Testis (tissue), 2 donors: ENCODE results near the gene SAMD9.

ENCODE experiments used
- POLR2A ChIP-seq: fragments of 450-650 bp; IDR thresholded peaks from one replicate; pipeline ENCODE4 v1.6.1; 2017; ENCODE audit warnings: antibody characterized with exemption, mild to moderate bottlenecking, moderate library complexity
- TF ChIP-seq, protein P1 (sequence below), 3 experiments: fragments of 450-650 bp in 2 of 3; fragments of 200-600 bp in 1 of 3; sonication (generic) in 1 of 3; IDR thresholded peaks; one replicate each; pipeline ENCODE4 v1.5.1; 2016 to 2019; ENCODE audit warnings: antibody characterized with exemption in 3 of 3, mild to moderate bottlenecking in 2 of 3, moderate library complexity in 1 of 3

- TF ChIP-seq POLR2A = no peak
- TF ChIP-seq, protein P1, sequence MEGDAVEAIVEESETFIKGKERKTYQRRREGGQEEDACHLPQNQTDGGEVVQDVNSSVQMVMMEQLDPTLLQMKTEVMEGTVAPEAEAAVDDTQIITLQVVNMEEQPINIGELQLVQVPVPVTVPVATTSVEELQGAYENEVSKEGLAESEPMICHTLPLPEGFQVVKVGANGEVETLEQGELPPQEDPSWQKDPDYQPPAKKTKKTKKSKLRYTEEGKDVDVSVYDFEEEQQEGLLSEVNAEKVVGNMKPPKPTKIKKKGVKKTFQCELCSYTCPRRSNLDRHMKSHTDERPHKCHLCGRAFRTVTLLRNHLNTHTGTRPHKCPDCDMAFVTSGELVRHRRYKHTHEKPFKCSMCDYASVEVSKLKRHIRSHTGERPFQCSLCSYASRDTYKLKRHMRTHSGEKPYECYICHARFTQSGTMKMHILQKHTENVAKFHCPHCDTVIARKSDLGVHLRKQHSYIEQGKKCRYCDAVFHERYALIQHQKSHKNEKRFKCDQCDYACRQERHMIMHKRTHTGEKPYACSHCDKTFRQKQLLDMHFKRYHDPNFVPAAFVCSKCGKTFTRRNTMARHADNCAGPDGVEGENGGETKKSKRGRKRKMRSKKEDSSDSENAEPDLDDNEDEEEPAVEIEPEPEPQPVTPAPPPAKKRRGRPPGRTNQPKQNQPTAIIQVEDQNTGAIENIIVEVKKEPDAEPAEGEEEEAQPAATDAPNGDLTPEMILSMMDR (IDR thresholded peaks at IDR 0.05) = no peak
Observed at GRCh38 chr7:93062599-93062998, 55.2 kb downstream of the SAMD9 start.
